ENCODE measurements around the gene RFXAP.
A peak's percentile ranks its signal among the peaks of the same experiment; 100 is the strongest.

Gene RFXAP

DNA sequence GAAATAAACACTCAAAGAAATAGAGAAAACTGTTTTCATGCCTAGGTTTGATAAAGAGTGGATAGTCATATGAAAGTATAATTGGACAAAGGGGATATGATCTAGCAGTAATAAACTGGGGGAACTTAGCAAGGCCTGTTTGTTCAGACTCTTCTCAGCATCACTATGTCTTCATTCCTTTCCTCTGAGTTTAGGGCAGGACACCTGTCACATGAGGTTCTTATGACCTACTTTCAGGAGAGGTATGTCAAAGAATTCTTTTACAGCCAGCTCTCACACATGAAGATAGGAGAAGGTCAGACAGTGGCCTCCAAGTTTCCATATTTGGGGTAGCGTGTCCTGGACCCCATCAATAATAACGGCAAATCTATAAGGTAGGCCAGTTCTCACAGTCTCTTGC, 11.4 kb upstream of the RFXAP start:
- ChIA-PET CTCF (interaction anchor here (1.4 kb wide), 1 partner anchor 8 kb away, joined by 3 read pairs; no protein-coding TSS in a partner anchor), POLR2A (no interaction called here)
- TF ChIP-seq, protein P1, sequence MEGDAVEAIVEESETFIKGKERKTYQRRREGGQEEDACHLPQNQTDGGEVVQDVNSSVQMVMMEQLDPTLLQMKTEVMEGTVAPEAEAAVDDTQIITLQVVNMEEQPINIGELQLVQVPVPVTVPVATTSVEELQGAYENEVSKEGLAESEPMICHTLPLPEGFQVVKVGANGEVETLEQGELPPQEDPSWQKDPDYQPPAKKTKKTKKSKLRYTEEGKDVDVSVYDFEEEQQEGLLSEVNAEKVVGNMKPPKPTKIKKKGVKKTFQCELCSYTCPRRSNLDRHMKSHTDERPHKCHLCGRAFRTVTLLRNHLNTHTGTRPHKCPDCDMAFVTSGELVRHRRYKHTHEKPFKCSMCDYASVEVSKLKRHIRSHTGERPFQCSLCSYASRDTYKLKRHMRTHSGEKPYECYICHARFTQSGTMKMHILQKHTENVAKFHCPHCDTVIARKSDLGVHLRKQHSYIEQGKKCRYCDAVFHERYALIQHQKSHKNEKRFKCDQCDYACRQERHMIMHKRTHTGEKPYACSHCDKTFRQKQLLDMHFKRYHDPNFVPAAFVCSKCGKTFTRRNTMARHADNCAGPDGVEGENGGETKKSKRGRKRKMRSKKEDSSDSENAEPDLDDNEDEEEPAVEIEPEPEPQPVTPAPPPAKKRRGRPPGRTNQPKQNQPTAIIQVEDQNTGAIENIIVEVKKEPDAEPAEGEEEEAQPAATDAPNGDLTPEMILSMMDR (IDR thresholded peaks at IDR 0.05; ENCODE audit: insufficient read depth, low read length, missing control alignments) = no peak
- no peak for DNase-seq (ENCODE audit: low read depth, low spot score)
- H3K4me3 ChIP-seq (ENCODE audit: low read depth, low read length) = no peak overlapping the region

DNA sequence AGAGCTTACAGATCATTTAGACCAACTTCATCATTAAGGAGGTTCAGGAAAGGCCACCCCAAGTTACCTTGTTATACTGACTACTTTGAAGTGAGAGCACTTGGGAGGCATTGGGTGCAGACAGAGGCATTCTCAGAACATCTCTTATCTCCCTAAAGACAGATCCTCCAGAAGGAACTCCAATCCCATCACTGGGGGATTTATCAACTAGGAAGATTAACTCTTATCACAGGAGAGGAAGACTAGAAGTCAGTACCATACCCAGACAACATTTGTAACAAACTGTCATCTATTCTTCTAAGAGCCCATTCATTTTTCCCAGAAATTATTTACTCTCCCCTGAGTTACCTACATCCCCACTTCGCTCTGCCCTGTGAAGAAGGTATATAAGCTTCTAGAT, 5.8 kb upstream of the RFXAP start:
- DNase-seq (ENCODE audit: low read depth, low spot score) = no peak
- no peak overlapping the region for H3K4me3 ChIP-seq (ENCODE audit: low read depth, low read length)
- POLR2A ChIA-PET = no interaction called here
- TF ChIP-seq, protein P1 (IDR thresholded peaks at IDR 0.05; ENCODE audit: insufficient read depth, low read length, missing control alignments) = no peak
- CTCF ChIA-PET = interaction anchor here (1.0 to 1.3 kb wide), 3 partner anchors 29 to 168 kb away, joined by 3 to 4 read pairs (median 4); no protein-coding TSS in a partner anchor

DNA sequence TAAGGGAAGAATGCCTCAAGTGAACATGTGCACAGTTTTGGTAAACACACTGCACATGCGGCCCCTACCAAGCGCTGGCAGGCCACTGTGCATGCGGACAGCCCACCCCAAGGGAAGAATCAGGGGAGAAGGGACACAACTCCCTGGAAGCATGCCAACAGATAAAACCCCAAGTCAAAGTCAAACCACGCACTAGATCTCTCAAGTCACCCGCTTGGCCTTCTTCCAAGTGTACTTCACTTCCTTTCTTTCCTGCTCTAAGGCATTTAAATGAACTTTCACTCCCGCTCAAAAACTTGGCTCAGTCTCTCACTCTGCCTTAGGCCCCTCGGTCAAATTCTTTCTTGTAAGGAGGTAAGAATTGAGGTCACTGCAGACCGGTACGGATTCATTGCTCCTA, 4.6 kb upstream of the RFXAP start:
- TF ChIP-seq, protein P1 (IDR thresholded peaks at IDR 0.05; ENCODE audit: insufficient read depth, low read length, missing control alignments) = no peak
- CTCF ChIA-PET = interaction anchor here (1.3 kb wide), 2 partner anchors 27 to 168 kb away, joined by 3 to 4 read pairs; no protein-coding TSS in a partner anchor
- H3K4me3 ChIP-seq (ENCODE audit: low read depth, low read length) = no peak overlapping the region
- DNase-seq (ENCODE audit: low read depth, low spot score) = no peak
- POLR2A ChIA-PET = no interaction called here

DNA sequence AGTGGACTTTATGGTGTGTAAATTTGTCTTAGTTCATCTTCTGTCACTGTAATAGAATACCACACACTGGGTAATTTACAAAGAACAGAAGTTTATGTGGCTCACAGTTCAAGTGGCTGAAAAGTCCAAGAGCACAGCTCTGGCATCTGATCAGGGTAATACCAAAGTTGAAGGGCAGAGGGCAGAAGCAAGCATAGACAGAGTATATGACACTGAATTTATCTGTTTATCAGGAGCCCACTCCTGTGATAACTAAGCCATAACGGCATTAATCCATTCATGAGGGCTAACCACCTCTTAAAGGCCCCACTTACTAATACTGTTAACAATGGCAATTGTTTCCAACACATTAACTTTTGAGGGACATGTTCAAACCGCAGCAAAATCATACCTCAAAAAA, 4.0 kb upstream of the RFXAP start:
- ChIA-PET CTCF (interaction anchor here (0.8 to 1.3 kb wide), 3 partner anchors 8 to 468 kb away, joined by 3 read pairs; no protein-coding TSS in a partner anchor), POLR2A (no interaction called here)
- DNase-seq (ENCODE audit: low read depth, low spot score) = no peak
- H3K4me3 ChIP-seq (ENCODE audit: low read depth, low read length) = no peak overlapping the region
- TF ChIP-seq, protein P1 (IDR thresholded peaks at IDR 0.05; ENCODE audit: insufficient read depth, low read length, missing control alignments) = no peak

DNA sequence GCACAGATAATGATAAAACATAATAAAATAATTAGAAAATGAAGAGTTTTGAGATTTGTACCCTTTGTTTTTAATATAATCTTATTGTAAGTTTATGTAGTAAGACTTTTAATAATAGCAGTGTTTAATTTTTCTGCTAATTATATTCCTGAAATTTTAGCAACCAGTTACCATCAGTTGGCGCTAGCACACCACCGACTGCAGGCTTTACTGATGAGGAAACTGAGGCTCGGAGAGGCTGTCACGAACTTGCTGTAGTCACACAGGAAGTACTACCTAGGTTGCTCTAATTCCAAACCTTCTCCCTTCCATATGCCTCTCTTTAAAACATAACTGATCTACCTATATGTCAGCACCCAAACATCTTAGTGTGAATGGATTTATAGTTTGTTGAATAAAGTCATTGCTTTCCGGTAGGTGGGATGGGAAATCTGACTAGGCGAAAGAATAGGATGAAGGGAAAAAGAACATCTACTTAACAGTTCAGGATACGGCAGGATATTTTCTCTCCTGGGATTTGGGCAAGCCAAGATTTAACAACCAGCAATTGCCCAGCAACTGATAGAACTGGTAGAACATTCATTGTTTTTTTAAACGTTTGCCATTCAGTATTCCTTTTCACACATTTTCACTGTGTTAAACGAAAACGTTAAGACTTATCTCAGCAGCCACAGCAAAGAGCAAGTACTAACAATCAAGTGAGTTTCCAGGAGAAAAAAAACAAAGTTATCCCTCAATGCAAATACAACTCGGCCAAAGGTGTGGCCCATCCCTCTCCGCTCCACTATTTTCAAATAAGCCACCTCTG, 822 bp upstream of the RFXAP start:
- TF ChIP-seq, protein P1 (IDR thresholded peaks at IDR 0.05; ENCODE audit: insufficient read depth, low read length, missing control alignments) = no peak
- POLR2A ChIA-PET = no interaction called here
- CTCF ChIA-PET = interaction anchor here (1.3 kb wide), 1 partner anchor 163 kb away, joined by 4 read pairs; no protein-coding TSS in a partner anchor
- H3K4me3 ChIP-seq (ENCODE audit: low read depth, low read length) = peak overlapping the region; percentile 80
- DNase-seq (ENCODE audit: low read depth, low spot score) = no peak

DNA sequence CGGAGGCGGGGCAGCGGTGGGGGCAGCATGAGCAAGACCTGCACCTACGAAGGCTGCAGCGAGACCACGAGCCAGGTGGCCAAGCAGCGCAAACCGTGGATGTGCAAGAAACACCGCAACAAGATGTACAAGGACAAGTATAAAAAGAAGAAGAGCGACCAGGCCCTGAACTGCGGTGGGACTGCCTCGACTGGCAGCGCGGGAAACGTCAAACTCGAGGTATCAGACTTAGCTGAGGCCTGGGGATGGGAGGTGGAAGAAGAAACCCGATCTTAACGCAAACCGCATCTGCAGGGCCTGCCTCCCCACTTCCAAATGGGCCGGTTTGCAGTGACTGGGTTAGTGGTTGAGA, 693 bp downstream of the RFXAP start:
- ChIA-PET POLR2A (no interaction called here), CTCF (no interaction called here)
- H3K4me3 ChIP-seq (ENCODE audit: low read depth, low read length) = peak overlapping the region; percentile 80
- no peak for DNase-seq (ENCODE audit: low read depth, low spot score)
- TF ChIP-seq, protein P1 (IDR thresholded peaks at IDR 0.05; ENCODE audit: insufficient read depth, low read length, missing control alignments) = no peak
